Uterus (tissue), 4 donors: ENCODE measurements around the gene SLC25A30. TPM values are rescaled to one million over a fixed set of nuclear protein-coding genes. Genes with fewer than 3 reads are reported as not detected.
"Not testable (repeated sequence)": the region's sequence is repeated elsewhere in the genome, so short reads cannot be mapped to it uniquely, and the experiment has no call there.

ENCODE experiments used
- DNase-seq, 2 donors: peaks; one replicate each; pipeline ENCODE4 v3.0.0-alpha.2; 2019 to 2020
- H3K27ac ChIP-seq, 2 donors: fragments of 200-600 bp; sonication (generic); 1 replicate in 1 of 2; 2 replicates in 1 of 2; pipeline ENCODE4 v1.5.1; 2016 to 2018
- H3K27me3 ChIP-seq, 2 donors: fragments of 200-600 bp; sonication (generic); one replicate each; pipeline ENCODE4 v1.5.1; 2018 to 2019; ENCODE audit warnings: control low read depth in 1 of 2
- H3K36me3 ChIP-seq, 2 donors: fragments of 200-600 bp; sonication (generic); one replicate each; pipeline ENCODE4 v1.5.1; 2019; ENCODE audit warnings: control low read depth in 1 of 2
- H3K4me1 ChIP-seq, 2 donors: fragments of 200-600 bp; sonication (generic); one replicate each; pipeline ENCODE4 v1.5.1; 2018 to 2019; ENCODE audit warnings: control low read depth in 1 of 2
- H3K4me3 ChIP-seq, 2 donors: fragments of 200-600 bp; sonication (generic); 1 replicate in 1 of 2; 2 replicates in 1 of 2; pipeline ENCODE4 v1.5.1; 2018 to 2019; ENCODE audit warnings: mild to moderate bottlenecking in 1 of 2
- H3K9me3 ChIP-seq, 2 donors: fragments of 200-600 bp; sonication (generic); one replicate each; pipeline ENCODE4 v1.5.1; 2019; ENCODE audit warnings: control low read depth in 1 of 2
- CTCF ChIP-seq, 4 experiments: fragments of 200-600 bp in 2 of 4; fragments of 450-650 bp in 2 of 4; sonication (generic) in 2 of 4; IDR thresholded peaks; one replicate each; pipeline ENCODE4 v1.5.1; 2016 to 2019; ENCODE audit warnings: antibody characterized with exemption in 4 of 4, mild to moderate bottlenecking in 2 of 4, moderate library complexity in 1 of 4
- POLR2A ChIP-seq, 2 donors: fragments of 450-650 bp; IDR thresholded peaks; one replicate each; pipeline ENCODE4 v1.6.1; 2016; ENCODE audit warnings: antibody characterized with exemption in 2 of 2, mild to moderate bottlenecking in 1 of 2, moderate library complexity in 1 of 2
- intact Hi-C: fragments of 100-400 bp; cut with DNase I; formaldehyde crosslinking; loops from one replicate; pipeline ENCODE4 v1.15.1; 2023; ENCODE audit warnings: low total_unique reads
- total RNA-seq, 4 donors: library from RNA; depleted of rRNA in 3 of 4; stranded (reverse); fragments of >200 nt in 3 of 4; gene quantifications; one replicate each; pipeline versions ENCODE4 v1.1.0 to v1.2.4, GENCODE V29; 2014 to 2023
- donor health status: DM: yes; HTN: yes; CAD: no.

SLC25A30 gene
- total RNA-seq, 4 donors from 2014 or later: 8.2 to 30.5 (median 22.2) TPM

GRCh38 chr13:45349438-45349837, 68.7 kb downstream of the SLC25A30 start:
- intact Hi-C loops: no loop called here
- H3K27me3 ChIP-seq: no peaks in the 10 kb centered on the region
- no peaks in the 10 kb centered on the region for H3K36me3 ChIP-seq
- TF ChIP-seq CTCF (IDR thresholded peaks at IDR 0.05) (no peak), POLR2A (IDR thresholded peaks at IDR 0.05) (no peak)
- H3K27ac ChIP-seq: peak overlapping the region; percentile 33 to 61
- no peaks in the 10 kb centered on the region for H3K4me1 ChIP-seq
- no peak overlapping the region for H3K4me3 ChIP-seq
- DNase-seq: no peak
- H3K9me3 ChIP-seq: no peaks in the 10 kb centered on the region

GRCh38 chr13:45344064-45344463, 74.1 kb downstream of the SLC25A30 start:
- DNase-seq, intact Hi-C loops, H3K4me3 ChIP-seq, H3K9me3 ChIP-seq, H3K27ac ChIP-seq, H3K36me3 ChIP-seq, H3K27me3 ChIP-seq: not testable (repeated sequence)
- peaks cover 6 to 14% of the 10 kb centered on the region in 2 donors for H3K4me1 ChIP-seq

Other genes starting within 250 kb of the SLC25A30 start
- not detected for gene KCTD4, start 217.3 kb downstream of the SLC25A30 start, total RNA-seq
- 1,000 to 10,000 TPM; 4,739 to 6,904 (median 5,667) TPM for gene TPT1, start 77.2 kb downstream of the SLC25A30 start, total RNA-seq
- 10 to 100 TPM; 26.2 to 57.4 (median 36.5) TPM for gene COG3, start 46.6 kb upstream of the SLC25A30 start, total RNA-seq
- not detected for gene ERICH6B, start 197.4 kb upstream of the SLC25A30 start, total RNA-seq